ENCODE data around the gene PHLDB2. TPM values are rescaled to one million over a fixed set of nuclear protein-coding genes. Genes with fewer than 3 reads are reported as not detected.

Gene PHLDB2
- total and polyA plus RNA-seq, 3 experiments from 2014 or later: 1.9 to 8.1 (median 2.2) TPM

DNA sequence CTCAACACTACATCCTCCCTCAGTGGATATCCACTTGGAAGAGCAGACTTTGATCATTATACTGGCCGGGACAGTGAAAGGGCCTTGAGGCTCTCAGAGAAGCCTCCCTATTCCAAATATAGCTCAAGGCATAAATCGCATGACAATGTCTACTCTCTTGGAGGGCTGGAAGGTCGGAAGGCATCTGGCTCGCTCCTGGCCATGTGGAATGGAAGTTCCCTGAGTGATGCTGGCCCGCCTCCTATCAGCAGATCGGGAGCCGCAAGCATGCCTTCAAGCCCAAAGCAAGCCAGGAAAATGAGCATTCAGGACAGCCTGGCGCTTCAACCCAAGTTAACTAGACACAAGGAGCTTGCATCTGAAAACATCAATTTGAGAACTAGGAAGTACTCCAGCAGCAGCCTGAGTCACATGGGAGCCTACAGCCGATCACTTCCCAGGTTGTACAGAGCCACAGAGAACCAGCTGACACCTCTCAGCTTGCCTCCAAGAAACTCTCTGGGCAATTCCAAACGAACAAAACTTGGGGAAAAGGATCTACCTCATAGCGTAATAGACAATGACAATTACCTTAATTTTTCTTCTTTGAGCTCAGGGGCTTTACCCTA is 25.4 kb downstream of the PHLDB2 start:
- ChIA-PET CTCF (no interaction called here), POLR2A (no interaction called here)
- no peaks in the 10 kb centered on the region for H3K36me3 ChIP-seq (ENCODE audit: insufficient read depth, low read length)
- no peaks in the 10 kb centered on the region for H3K4me1 ChIP-seq (ENCODE audit: insufficient read depth, low read length)
- Mint-ChIP-seq H3K36me3 (peaks cover 23 to 28% (median 24%) of the 10 kb centered on the region in 3 donors), H3K4me3 (peak overlapping the region in 1 of 7 donors; percentile 20), H3K9me3 (peaks cover 0 to 2% (median 0%) of the 10 kb centered on the region in 5 donors), H3K4me1 (peaks cover 6 to 15% (median 6%) of the 10 kb centered on the region in 3 donors), H3K27ac (no peak overlapping the region), H3K27me3 (no peaks in the 10 kb centered on the region)
- DNase-seq: no peak
- H3K27ac ChIP-seq (ENCODE audit: low read depth, low read length): no peak overlapping the region
- H3K4me3 ChIP-seq (ENCODE audit: low read length): no peak overlapping the region
- no peaks in the 10 kb centered on the region for H3K9me3 ChIP-seq (ENCODE audit: low read length)
- no peaks in the 10 kb centered on the region for H3K27me3 ChIP-seq (ENCODE audit: insufficient read depth, low read length, poor library complexity, severe bottlenecking)

GRCh38 chr3:111885578-111885977 is 26.5 kb downstream of the PHLDB2 start:
- CTCF ChIA-PET: interaction anchor here (1.6 kb wide), 1 partner anchor 14 kb away, joined by 4 read pairs; no protein-coding TSS in a partner anchor
- H3K4me3 Mint-ChIP-seq: no peak overlapping the region
- H3K36me3 Mint-ChIP-seq: peaks cover 26 to 30% (median 29%) of the 10 kb centered on the region in 3 donors

DNA sequence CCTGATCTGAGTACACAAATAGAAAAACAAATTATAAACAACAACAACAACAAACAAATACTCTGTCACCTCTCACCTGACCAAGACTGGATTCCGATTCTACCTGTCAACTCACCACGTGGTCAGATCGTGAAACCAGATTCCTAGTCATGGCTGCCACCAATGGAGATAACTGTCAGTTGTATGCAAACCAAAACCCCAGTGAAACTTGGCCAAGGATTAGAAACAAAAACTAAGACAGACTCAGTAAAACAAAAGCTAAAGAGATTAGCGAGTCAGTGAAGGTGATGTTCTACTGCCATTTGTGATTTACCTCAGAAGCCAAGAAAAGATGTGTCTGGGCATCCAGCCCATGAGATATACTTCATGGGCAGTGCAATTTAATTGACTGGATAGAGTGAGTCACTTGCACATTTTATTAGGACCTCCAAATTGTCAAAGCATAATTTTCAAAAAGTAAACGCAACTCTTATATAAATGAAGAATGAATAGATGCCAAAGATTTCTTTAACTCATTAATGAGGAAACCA is 31.1 kb downstream of the PHLDB2 start:
- ChIA-PET CTCF (no interaction called here), POLR2A (no interaction called here)
- no peak overlapping the region for H3K27ac ChIP-seq (ENCODE audit: low read depth, low read length)
- no peaks in the 10 kb centered on the region for H3K27me3 Mint-ChIP-seq
- H3K36me3 Mint-ChIP-seq: peaks cover 11 to 19% (median 15%) of the 10 kb centered on the region in 3 donors
- H3K27me3 ChIP-seq (ENCODE audit: insufficient read depth, low read length, poor library complexity, severe bottlenecking): no peaks in the 10 kb centered on the region
- H3K9me3 Mint-ChIP-seq: no peaks in the 10 kb centered on the region
- no peaks in the 10 kb centered on the region for H3K4me1 ChIP-seq (ENCODE audit: insufficient read depth, low read length)
- no peaks in the 10 kb centered on the region for H3K9me3 ChIP-seq (ENCODE audit: low read length)
- peak overlapping the region in 1 of 8 donors; percentile 19 for H3K27ac Mint-ChIP-seq
- H3K4me3 Mint-ChIP-seq: no peak overlapping the region
- no peaks in the 10 kb centered on the region for H3K36me3 ChIP-seq (ENCODE audit: insufficient read depth, low read length)
- H3K4me1 Mint-ChIP-seq: no peaks in the 10 kb centered on the region
- H3K4me3 ChIP-seq (ENCODE audit: low read length): no peak overlapping the region
- DNase-seq: no peak

More at GRCh38 chr3:111885578-111885977, 26.5 kb downstream of the PHLDB2 start:
- H3K27me3 ChIP-seq (ENCODE audit: insufficient read depth, low read length, poor library complexity, severe bottlenecking): no peaks in the 10 kb centered on the region
- no peaks in the 10 kb centered on the region for H3K36me3 ChIP-seq (ENCODE audit: insufficient read depth, low read length)
- H3K27ac ChIP-seq (ENCODE audit: low read depth, low read length): no peak overlapping the region
- H3K9me3 ChIP-seq (ENCODE audit: low read length): no peaks in the 10 kb centered on the region
- H3K27me3 Mint-ChIP-seq: no peaks in the 10 kb centered on the region
- POLR2A ChIA-PET: no interaction called here
- no peak for DNase-seq
- peaks cover 0 to 2% (median 0%) of the 10 kb centered on the region in 5 donors for H3K9me3 Mint-ChIP-seq
- H3K27ac Mint-ChIP-seq: no peak overlapping the region
- no peak overlapping the region for H3K4me3 ChIP-seq (ENCODE audit: low read length)
- H3K4me1 ChIP-seq (ENCODE audit: insufficient read depth, low read length): no peaks in the 10 kb centered on the region
- peaks cover 6 to 15% (median 6%) of the 10 kb centered on the region in 3 donors for H3K4me1 Mint-ChIP-seq

- no peak for DNase-seq
- H3K36me3 ChIP-seq (ENCODE audit: insufficient read depth, low read length): no peaks in the 10 kb centered on the region
- no peak overlapping the region for H3K4me3 ChIP-seq (ENCODE audit: low read length)
- Mint-ChIP-seq H3K27ac (no peak overlapping the region), H3K27me3 (no peaks in the 10 kb centered on the region), H3K4me1 (no peaks in the 10 kb centered on the region), H3K4me3 (no peak overlapping the region), H3K9me3 (no peaks in the 10 kb centered on the region), H3K36me3 (peaks cover 5 to 13% (median 5%) of the 10 kb centered on the region in 3 donors)
- H3K9me3 ChIP-seq (ENCODE audit: low read length): no peaks in the 10 kb centered on the region
- no peak overlapping the region for H3K27ac ChIP-seq (ENCODE audit: low read depth, low read length)
- H3K27me3 ChIP-seq (ENCODE audit: insufficient read depth, low read length, poor library complexity, severe bottlenecking): no peaks in the 10 kb centered on the region
- H3K4me1 ChIP-seq (ENCODE audit: insufficient read depth, low read length): no peaks in the 10 kb centered on the region
- CTCF ChIA-PET: no interaction called here
- POLR2A ChIA-PET: no interaction called here
These were observed 33.0 kb downstream of the PHLDB2 start for GRCh38 chr3:111892070-111892469.

DNA sequence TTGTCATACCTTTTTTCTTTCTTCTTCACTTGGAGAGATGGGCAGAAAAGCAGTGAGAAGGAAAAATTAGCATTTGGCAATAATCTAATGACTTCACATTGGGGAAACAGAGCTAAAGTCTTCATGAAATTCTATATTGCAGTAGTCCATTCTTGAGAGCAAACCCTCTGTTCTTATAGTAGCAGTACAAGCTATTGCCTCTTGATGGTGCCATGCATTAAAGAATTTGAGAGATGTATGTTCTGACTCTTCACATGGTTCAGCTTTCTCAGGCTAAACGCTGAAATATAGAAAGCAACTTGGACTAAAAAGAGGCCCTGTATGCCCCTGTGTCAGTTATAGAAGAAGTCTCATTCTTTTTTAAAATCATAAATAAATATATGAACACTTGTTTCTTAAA is 36.0 kb downstream of the PHLDB2 start:
- Histone ChIP-seq H3K27me3 (ENCODE audit: insufficient read depth, low read length, poor library complexity, severe bottlenecking) (no peaks in the 10 kb centered on the region), H3K4me3 (ENCODE audit: low read length) (no peak overlapping the region), H3K4me1 (ENCODE audit: insufficient read depth, low read length) (no peaks in the 10 kb centered on the region), H3K27ac (ENCODE audit: low read depth, low read length) (no peak overlapping the region), H3K36me3 (ENCODE audit: insufficient read depth, low read length) (no peaks in the 10 kb centered on the region), H3K9me3 (ENCODE audit: low read length) (no peaks in the 10 kb centered on the region)
- H3K9me3 Mint-ChIP-seq: no peaks in the 10 kb centered on the region
- ChIA-PET POLR2A (no interaction called here), CTCF (no interaction called here)
- H3K27me3 Mint-ChIP-seq: no peaks in the 10 kb centered on the region
- H3K27ac Mint-ChIP-seq: no peak overlapping the region
- no peak for DNase-seq
- H3K4me1 Mint-ChIP-seq: peaks cover 0 to 4% (median 2%) of the 10 kb centered on the region in 3 donors
- H3K4me3 Mint-ChIP-seq: no peak overlapping the region
- H3K36me3 Mint-ChIP-seq: peaks cover 4 to 15% (median 8%) of the 10 kb centered on the region in 3 donors

DNA sequence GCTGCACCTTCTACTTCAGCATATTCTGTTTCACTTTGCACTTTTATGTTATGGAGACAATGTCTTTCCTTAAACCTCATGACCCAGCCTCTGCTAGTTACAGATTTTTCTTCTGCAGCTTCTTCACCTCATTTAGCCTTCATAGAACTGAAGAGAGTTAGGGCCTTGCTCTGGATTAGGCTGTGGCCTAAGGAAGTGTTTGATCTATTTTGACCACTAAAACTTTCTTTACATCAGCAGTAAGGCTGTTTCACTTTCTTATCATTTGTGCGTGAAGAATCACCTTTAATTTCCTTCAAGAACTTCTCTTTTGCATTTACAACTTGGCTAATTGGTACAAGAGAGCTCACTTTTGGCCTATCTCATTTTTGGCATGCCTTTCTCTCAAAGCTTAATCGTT is 40.9 kb downstream of the PHLDB2 start:
- Histone ChIP-seq H3K4me3 (ENCODE audit: low read length) (no peak overlapping the region), H3K27ac (ENCODE audit: low read depth, low read length) (no peak overlapping the region), H3K9me3 (ENCODE audit: low read length) (no peaks in the 10 kb centered on the region), H3K36me3 (ENCODE audit: insufficient read depth, low read length) (no peaks in the 10 kb centered on the region), H3K27me3 (ENCODE audit: insufficient read depth, low read length, poor library complexity, severe bottlenecking) (no peaks in the 10 kb centered on the region), H3K4me1 (ENCODE audit: insufficient read depth, low read length) (no peaks in the 10 kb centered on the region)
- no peak overlapping the region for H3K4me3 Mint-ChIP-seq
- no peak for DNase-seq
- peaks cover 8 to 20% (median 9%) of the 10 kb centered on the region in 3 donors for H3K36me3 Mint-ChIP-seq
- H3K27me3 Mint-ChIP-seq: no peaks in the 10 kb centered on the region
- no peaks in the 10 kb centered on the region for H3K9me3 Mint-ChIP-seq
- CTCF ChIA-PET: interaction anchor here (1.6 kb wide), 1 partner anchor 14 kb away, joined by 4 read pairs; no protein-coding TSS in a partner anchor
- POLR2A ChIA-PET: no interaction called here
- H3K27ac Mint-ChIP-seq: peak overlapping the region in 1 of 8 donors; percentile 54
- peaks cover 0 to 11% (median 2%) of the 10 kb centered on the region in 3 donors for H3K4me1 Mint-ChIP-seq

DNA sequence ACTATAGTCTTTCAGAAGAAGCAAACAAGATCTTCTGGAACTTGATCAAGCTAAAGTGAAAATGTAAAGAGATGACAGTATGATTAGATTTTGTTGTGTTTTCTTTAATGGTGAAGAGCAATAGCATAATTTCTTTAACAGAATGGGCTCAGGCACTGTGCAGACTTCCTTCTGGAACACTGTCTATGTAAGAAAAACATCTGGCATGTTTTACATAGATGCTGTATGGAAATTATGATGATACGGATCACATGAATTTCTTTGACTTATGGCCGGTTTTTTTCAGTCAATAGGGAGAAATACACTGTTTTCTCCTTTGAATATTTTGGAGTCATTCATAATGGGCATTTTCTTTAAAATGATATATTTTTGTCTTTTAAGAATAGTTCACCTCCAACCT is 42.6 kb downstream of the PHLDB2 start:
- Histone ChIP-seq H3K4me3 (ENCODE audit: low read length) (no peak overlapping the region), H3K4me1 (ENCODE audit: insufficient read depth, low read length) (no peaks in the 10 kb centered on the region), H3K27me3 (ENCODE audit: insufficient read depth, low read length, poor library complexity, severe bottlenecking) (no peaks in the 10 kb centered on the region), H3K27ac (ENCODE audit: low read depth, low read length) (no peak overlapping the region), H3K9me3 (ENCODE audit: low read length) (no peaks in the 10 kb centered on the region), H3K36me3 (ENCODE audit: insufficient read depth, low read length) (no peaks in the 10 kb centered on the region)
- no peak overlapping the region for H3K4me3 Mint-ChIP-seq
- no peaks in the 10 kb centered on the region for H3K9me3 Mint-ChIP-seq
- H3K36me3 Mint-ChIP-seq: peaks cover 8 to 22% (median 9%) of the 10 kb centered on the region in 3 donors
- peak overlapping the region in 1 of 8 donors; percentile 63 for H3K27ac Mint-ChIP-seq
- no peaks in the 10 kb centered on the region for H3K27me3 Mint-ChIP-seq
- peaks cover 0 to 11% (median 2%) of the 10 kb centered on the region in 3 donors for H3K4me1 Mint-ChIP-seq
- ChIA-PET POLR2A (no interaction called here), CTCF (no interaction called here)
- DNase-seq: no peak

GRCh38 chr3:111902534-111902933 is 43.5 kb downstream of the PHLDB2 start:
- Histone ChIP-seq H3K9me3 (ENCODE audit: low read length) (no peaks in the 10 kb centered on the region), H3K36me3 (ENCODE audit: insufficient read depth, low read length) (no peaks in the 10 kb centered on the region), H3K4me3 (ENCODE audit: low read length) (no peak overlapping the region), H3K27ac (ENCODE audit: low read depth, low read length) (no peak overlapping the region), H3K27me3 (ENCODE audit: insufficient read depth, low read length, poor library complexity, severe bottlenecking) (no peaks in the 10 kb centered on the region), H3K4me1 (ENCODE audit: insufficient read depth, low read length) (no peaks in the 10 kb centered on the region)
- H3K27ac Mint-ChIP-seq: no peak overlapping the region
- no peak overlapping the region for H3K4me3 Mint-ChIP-seq
- CTCF ChIA-PET: no interaction called here
- H3K36me3 Mint-ChIP-seq: peaks cover 6 to 23% (median 9%) of the 10 kb centered on the region in 3 donors
- no peak for DNase-seq
- no peaks in the 10 kb centered on the region for H3K9me3 Mint-ChIP-seq
- peaks cover 0 to 11% (median 2%) of the 10 kb centered on the region in 3 donors for H3K4me1 Mint-ChIP-seq
- H3K27me3 Mint-ChIP-seq: no peaks in the 10 kb centered on the region
- POLR2A ChIA-PET: no interaction called here

All from CD8-positive, alpha-beta memory T cell (primary cell).